ENCODE results near the gene WDR1. TPM values are rescaled to one million over a fixed set of nuclear protein-coding genes. Genes with fewer than 3 reads are reported as not detected.

The WDR1 gene
- total and polyA plus RNA-seq, 8 donors = 30.0 to 102 (median 57.7) TPM

GRCh38 chr4:10118048-10119004 is 1.7 kb upstream of the WDR1 start:
- Histone ChIP-seq H3K4me1 (peaks cover 5 to 11% (median 6%) of the 10 kb centered on the region in 3 donors), H3K36me3 (peaks cover 0 to 7% (median 3%) of the 10 kb centered on the region in 3 donors), H3K4me3 (no peak overlapping the region), H3K27ac (peak overlapping the region in 1 of 4 donors; percentile 95), H3K9me3 (no peaks in the 10 kb centered on the region), H3K27me3 (no peaks in the 10 kb centered on the region)
- no peak for FAIRE-seq
- WGBS, 2 donors = 79 to 83% methylated on average over 21 of the region's 21 CpGs
- no peak for TF ChIP-seq CTCF (IDR thresholded peaks at IDR 0.05)
- DNase-seq = no peak
- intact Hi-C loops (cut with DNase I) = no loop called here
- ATAC-seq = no peak

GRCh38 chr4:10117359-10118047 is 904 bp upstream of the WDR1 start:
- H3K4me3 ChIP-seq = peak overlapping the region; percentile 23 to 82 (median 50)
- no peak for TF ChIP-seq CTCF (IDR thresholded peaks at IDR 0.05)
- 36 to 38% methylated on average over 17 of the region's 17 CpGs for WGBS, 2 donors
- FAIRE-seq = no peak
- peaks cover 5 to 11% (median 6%) of the 10 kb centered on the region in 3 donors for H3K4me1 ChIP-seq
- intact Hi-C loops (cut with DNase I) = no loop called here
- peaks cover 0 to 15% (median 3%) of the 10 kb centered on the region in 3 donors for H3K36me3 ChIP-seq
- no peaks in the 10 kb centered on the region for H3K9me3 ChIP-seq
- H3K27me3 ChIP-seq = no peaks in the 10 kb centered on the region
- no peak for ATAC-seq
- no peak for DNase-seq
- peak overlapping the region; percentile 80 to 95 (median 89) for H3K27ac ChIP-seq

GRCh38 chr4:10115797-10116568 is 616 bp downstream of the WDR1 start:
- 2 to 3% methylated on average over 48 to 70 of the region's 70 CpGs for WGBS, 2 donors
- peak; percentile 43 to 60 (median 52) for ATAC-seq
- no peak for FAIRE-seq

More at GRCh38 chr4:10115797-10116568, 616 bp downstream of the WDR1 start:
- Histone ChIP-seq H3K27me3 (no peaks in the 10 kb centered on the region), H3K9me3 (no peaks in the 10 kb centered on the region), H3K4me3 (peak overlapping the region; percentile 65 to 82 (median 68)), H3K27ac (peak overlapping the region; percentile 80 to 95 (median 89)), H3K4me1 (peaks cover 5 to 11% (median 6%) of the 10 kb centered on the region in 3 donors), H3K36me3 (peaks cover 0 to 16% (median 3%) of the 10 kb centered on the region in 3 donors)
- intact Hi-C loops (cut with DNase I) = no loop called here
- no peak for TF ChIP-seq CTCF (IDR thresholded peaks at IDR 0.05)
- DNase-seq = peak; percentile 32 to 86 (median 58)
